Activated CD4-positive, alpha-beta memory T cell treated with anti-CD3 and anti-CD28 coated beads, Interleukin-2, amount 10 ng/mL, durations not matched to agents 7 days and 5 days (primary cell): ENCODE results near the gene PLEKHA6. TPM values are rescaled to one million over a fixed set of nuclear protein-coding genes. Genes with fewer than 3 reads are reported as not detected.

ENCODE experiments used
- CTCF ChIA-PET: fragments of 350-600 bp; sonication (Branson Sonifier 250); formaldehyde crosslinking; loops from one replicate; lab custom pipeline; 2021; ENCODE audit warnings: antibody characterized with exemption, inconsistent platforms; lab: Charles Lee
- POLR2A ChIA-PET: fragments of 350-600 bp; sonication (Branson Sonifier 250); formaldehyde crosslinking; loops from one replicate; lab custom pipeline; 2021; ENCODE audit warnings: antibody characterized with exemption; lab: Charles Lee
- DNase-seq: peaks from one replicate; pipeline ENCODE4 v3.0.0-alpha.2; 2020
- H3K27ac Mint-ChIP-seq: one replicate; pipeline ENCODE4 v1.8.0; 2021; ENCODE audit warnings: mild to moderate bottlenecking, mixed read lengths
- H3K27me3 Mint-ChIP-seq: one replicate; pipeline ENCODE4 v1.8.0; 2021; ENCODE audit warnings: mixed read lengths
- H3K36me3 Mint-ChIP-seq: one replicate; pipeline ENCODE4 v1.8.0; 2021; ENCODE audit warnings: low read depth, mixed read lengths
- H3K4me1 Mint-ChIP-seq: one replicate; pipeline ENCODE4 v1.8.0; 2021; ENCODE audit warnings: mixed read lengths
- H3K4me3 Mint-ChIP-seq: one replicate; pipeline ENCODE4 v1.8.0; 2021; ENCODE audit warnings: mild to moderate bottlenecking, mixed read lengths
- H3K9me3 Mint-ChIP-seq: one replicate; pipeline ENCODE4 v1.8.0; 2021; ENCODE audit warnings: mixed read lengths
- total RNA-seq, 2 experiments: library from RNA; stranded (reverse); gene quantifications; one replicate each; pipeline ENCODE4 v1.2.3, GENCODE V29; 2021

Gene PLEKHA6
- total RNA-seq, 2 experiments from 2014 or later: not detected

DNA sequence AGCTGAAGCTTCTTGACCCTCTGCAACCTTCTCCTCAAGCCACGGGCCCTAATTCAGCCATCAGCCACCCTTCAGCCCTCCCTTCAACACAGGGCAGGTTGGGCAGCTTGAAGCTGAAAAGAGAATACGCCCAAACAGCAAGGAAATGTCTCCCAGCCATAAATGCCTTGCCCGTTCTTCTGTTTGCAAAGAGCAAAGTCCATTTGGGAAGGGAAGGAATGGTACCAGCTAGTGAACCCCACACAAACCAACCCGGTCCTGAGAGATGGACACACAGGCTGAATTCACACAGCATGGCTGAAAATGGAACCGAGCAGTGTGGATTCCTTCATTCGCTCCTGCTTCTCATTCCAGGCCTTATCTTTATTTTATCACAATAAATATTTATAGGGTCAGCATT lies 11.5 kb downstream of the PLEKHA6 start:
- H3K9me3 Mint-ChIP-seq: no peaks in the 10 kb centered on the region
- H3K36me3 Mint-ChIP-seq: no peaks in the 10 kb centered on the region
- POLR2A ChIA-PET: no interaction called here
- no peak overlapping the region for H3K27ac Mint-ChIP-seq
- CTCF ChIA-PET: interaction anchor here (0.8 to 1.6 kb wide), 3 partner anchors 14 to 15 kb away, joined by 3 to 5 read pairs (median 4); no protein-coding TSS in a partner anchor
- no peak for DNase-seq
- no peaks in the 10 kb centered on the region for H3K4me1 Mint-ChIP-seq
- peaks cover 6% of the 10 kb centered on the region for H3K27me3 Mint-ChIP-seq
- no peak overlapping the region for H3K4me3 Mint-ChIP-seq

DNA sequence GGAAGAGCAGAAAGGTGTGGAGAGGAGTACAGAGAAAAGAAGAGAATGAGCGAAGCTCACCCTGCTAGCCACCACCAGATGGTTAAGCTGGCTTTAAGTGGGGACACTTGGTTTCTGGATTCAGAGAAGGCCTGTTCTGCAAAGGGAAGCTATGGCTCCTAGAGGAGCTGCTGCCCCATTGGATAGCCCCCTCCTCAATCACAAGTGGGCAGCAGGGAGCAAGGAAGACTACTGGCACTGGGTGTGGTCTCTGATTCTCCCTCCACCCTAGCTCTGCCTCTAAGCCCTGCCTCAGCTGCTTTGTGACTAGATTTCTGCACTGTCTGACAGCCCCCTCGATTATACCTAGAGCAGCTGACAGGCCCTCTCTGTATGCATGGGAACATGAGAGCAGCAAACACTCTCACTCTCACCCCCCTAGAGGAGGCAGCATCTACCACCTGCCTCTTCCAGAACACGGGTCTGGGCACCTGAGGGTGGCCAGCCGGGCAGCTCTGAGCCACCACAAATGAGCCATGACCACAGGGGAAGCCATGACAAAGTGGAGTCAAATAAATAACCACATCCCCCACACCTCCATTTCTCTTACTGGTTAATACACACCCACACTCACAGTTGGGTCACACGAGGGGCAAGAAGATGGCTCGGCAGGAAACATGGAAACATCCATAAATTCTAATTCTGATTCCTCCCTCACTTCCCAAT lies 13.6 kb downstream of the PLEKHA6 start:
- ChIA-PET CTCF (interaction anchor here (0.9 kb wide), 1 partner anchor 858 kb away, joined by 3 read pairs; no protein-coding TSS in a partner anchor), POLR2A (no interaction called here)
- Mint-ChIP-seq H3K36me3 (no peaks in the 10 kb centered on the region), H3K9me3 (no peaks in the 10 kb centered on the region), H3K4me3 (no peak overlapping the region), H3K27me3 (peaks cover 10% of the 10 kb centered on the region), H3K27ac (no peak overlapping the region), H3K4me1 (no peaks in the 10 kb centered on the region)
- no peak for DNase-seq

DNA sequence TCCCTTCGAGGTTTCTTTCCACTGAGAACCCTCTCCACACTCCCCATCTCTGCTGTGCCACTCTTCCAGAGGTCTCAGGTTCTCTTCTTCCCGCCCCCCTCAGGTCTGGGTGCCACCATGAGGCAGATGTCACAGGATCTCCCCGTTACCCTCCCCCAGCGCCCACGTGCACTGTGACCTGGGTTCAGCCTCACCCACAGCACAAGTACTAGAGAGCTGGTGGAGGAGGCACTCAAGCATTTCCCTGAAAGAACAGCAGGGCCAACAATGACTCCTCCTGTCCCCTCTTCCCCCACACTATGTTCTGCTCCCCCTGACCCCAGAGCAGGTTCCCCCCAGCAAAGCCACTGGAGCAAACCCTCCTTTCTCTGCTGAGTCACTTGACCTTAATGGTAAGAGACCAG lies 14.3 kb downstream of the PLEKHA6 start:
- H3K36me3 Mint-ChIP-seq: no peaks in the 10 kb centered on the region
- no peak overlapping the region for H3K4me3 Mint-ChIP-seq
- H3K9me3 Mint-ChIP-seq: no peaks in the 10 kb centered on the region
- CTCF ChIA-PET: interaction anchor here (0.9 kb wide), 1 partner anchor 858 kb away, joined by 3 read pairs; no protein-coding TSS in a partner anchor
- peaks cover 13% of the 10 kb centered on the region for H3K27me3 Mint-ChIP-seq
- H3K4me1 Mint-ChIP-seq: no peaks in the 10 kb centered on the region
- POLR2A ChIA-PET: no interaction called here
- peak overlapping the region; percentile 26 for H3K27ac Mint-ChIP-seq
- no peak for DNase-seq

DNA sequence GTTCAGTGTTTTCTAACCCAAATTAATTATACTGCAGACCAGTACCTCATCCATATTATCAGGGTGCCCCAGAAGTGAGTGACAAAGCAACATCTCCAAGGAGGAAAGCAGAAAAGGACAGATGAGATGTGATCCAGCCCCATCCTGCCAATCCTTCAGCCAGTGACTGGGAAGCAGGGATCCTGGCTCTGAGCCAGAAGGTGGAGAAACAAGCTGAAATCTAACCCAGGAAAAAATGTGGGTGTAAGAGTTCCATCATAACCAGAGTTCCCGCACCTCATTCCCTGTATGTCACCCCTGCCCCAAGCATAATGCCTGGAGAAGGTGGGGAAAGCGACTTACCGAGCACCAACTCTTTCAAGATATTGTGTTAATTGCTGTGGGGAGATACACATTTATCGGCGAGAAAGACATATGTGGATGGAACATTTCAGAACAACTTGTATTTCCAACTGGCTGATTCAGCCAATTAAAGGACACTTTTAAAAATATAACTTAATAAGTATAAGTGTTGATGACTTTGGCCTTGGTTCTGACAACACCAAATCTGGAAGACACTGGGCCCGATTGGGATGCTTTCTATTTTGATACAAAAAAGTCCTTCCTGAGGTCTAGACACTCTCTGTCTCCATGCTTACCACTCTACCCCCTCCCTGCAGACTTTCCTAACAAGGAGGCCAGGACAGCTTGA lies 14.9 kb downstream of the PLEKHA6 start:
- no peak overlapping the region for H3K27ac Mint-ChIP-seq
- ChIA-PET CTCF (no interaction called here), POLR2A (no interaction called here)
- H3K9me3 Mint-ChIP-seq: no peaks in the 10 kb centered on the region
- no peak for DNase-seq
- no peaks in the 10 kb centered on the region for H3K36me3 Mint-ChIP-seq
- H3K4me1 Mint-ChIP-seq: no peaks in the 10 kb centered on the region
- no peak overlapping the region for H3K4me3 Mint-ChIP-seq
- H3K27me3 Mint-ChIP-seq: peaks cover 15% of the 10 kb centered on the region

DNA sequence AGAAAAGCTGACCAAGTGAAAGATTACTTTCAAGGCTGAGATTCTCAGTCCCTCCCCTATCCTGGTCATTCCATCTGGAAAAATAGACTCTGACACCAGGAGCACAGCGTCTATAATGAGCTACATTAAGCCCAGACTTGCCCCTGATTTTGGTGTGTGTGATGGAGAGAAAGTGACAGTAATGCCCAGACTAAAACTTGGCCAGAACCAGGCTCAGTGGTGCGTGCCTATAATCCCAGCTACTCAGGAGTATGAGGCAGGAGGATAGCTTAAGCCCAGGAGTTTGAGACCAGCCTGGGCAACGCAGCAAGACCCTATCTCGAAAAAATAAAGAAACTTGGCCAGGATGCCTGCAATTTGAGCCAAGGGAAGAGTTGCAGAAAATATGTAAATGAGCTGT lies 15.9 kb downstream of the PLEKHA6 start:
- peaks cover 15% of the 10 kb centered on the region for H3K27me3 Mint-ChIP-seq
- H3K27ac Mint-ChIP-seq: no peak overlapping the region
- CTCF ChIA-PET: interaction anchor here (1.1 kb wide), 1 partner anchor 20 kb away, joined by 4 read pairs; no protein-coding TSS in a partner anchor

DNA sequence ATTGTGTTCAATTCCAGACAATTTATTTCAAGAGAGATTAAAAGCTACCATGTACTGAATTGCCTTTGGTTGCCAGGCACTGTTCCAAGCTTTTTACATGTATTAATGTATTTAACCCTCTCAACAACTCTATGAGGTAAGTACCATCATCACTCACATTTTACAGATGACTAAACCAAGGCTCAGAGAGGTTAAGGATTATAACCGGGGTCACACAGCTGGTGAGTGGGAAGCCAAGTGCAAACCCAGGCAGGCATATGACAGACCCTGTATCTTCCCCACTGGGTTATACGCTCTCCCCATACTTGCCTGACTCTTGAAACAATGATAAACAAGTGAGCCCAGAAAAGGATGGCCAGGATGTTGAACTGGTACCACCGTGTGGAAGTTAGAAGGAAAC lies 16.5 kb downstream of the PLEKHA6 start:
- Mint-ChIP-seq H3K9me3 (no peaks in the 10 kb centered on the region), H3K4me3 (no peak overlapping the region), H3K4me1 (no peaks in the 10 kb centered on the region), H3K27ac (no peak overlapping the region), H3K27me3 (peaks cover 18% of the 10 kb centered on the region), H3K36me3 (no peaks in the 10 kb centered on the region)
- ChIA-PET POLR2A (no interaction called here), CTCF (interaction anchor here (1.1 kb wide), 1 partner anchor 20 kb away, joined by 4 read pairs; no protein-coding TSS in a partner anchor)
- no peak for DNase-seq

More for the DNA sequence above, 15.9 kb downstream of the PLEKHA6 start:
- Mint-ChIP-seq H3K4me1 (no peaks in the 10 kb centered on the region), H3K4me3 (no peak overlapping the region), H3K36me3 (no peaks in the 10 kb centered on the region), H3K9me3 (no peaks in the 10 kb centered on the region)
- POLR2A ChIA-PET: no interaction called here
- DNase-seq: no peak

DNA sequence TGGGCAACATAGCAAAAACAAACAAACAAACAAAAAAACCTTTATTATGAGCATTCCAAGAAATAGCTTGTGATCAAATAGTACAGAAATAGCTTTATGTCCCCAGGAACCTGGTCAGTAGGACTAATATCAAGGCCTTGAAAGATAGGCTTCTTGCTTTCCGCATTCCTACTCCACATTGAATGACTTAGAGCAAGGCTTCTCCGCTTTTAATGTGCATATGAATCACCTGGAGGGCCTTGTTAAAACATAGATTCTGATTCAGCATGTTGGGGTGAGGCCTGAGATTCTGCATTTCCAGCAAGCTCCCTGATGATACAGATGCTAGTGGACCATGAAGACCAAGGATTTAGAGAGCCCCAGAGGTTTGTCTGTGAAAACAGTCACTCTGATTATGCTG lies 17.4 kb downstream of the PLEKHA6 start:
- no peaks in the 10 kb centered on the region for H3K4me1 Mint-ChIP-seq

DNA sequence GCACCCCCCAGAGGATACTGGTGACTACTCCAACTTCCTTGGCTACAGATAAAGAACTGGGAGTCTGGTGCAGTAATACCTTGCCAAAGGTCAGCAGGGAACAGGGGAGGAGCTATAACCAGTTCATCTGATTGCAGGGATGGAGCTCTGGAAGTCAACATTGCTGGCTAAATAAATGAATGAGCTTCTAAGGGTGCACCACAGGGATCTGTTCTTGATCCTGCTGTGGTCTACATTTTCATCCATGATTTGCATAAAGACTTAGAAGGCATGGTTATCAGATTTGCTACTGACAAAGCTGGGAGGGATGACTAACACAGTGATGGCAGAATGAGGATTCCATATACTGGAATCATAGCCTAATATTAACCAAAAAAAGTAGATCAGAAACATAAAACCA lies 18.3 kb downstream of the PLEKHA6 start:
- Mint-ChIP-seq H3K27me3 (peaks cover 20% of the 10 kb centered on the region), H3K4me3 (no peak overlapping the region), H3K36me3 (no peaks in the 10 kb centered on the region), H3K27ac (no peak overlapping the region), H3K4me1 (no peaks in the 10 kb centered on the region), H3K9me3 (no peaks in the 10 kb centered on the region)
- POLR2A ChIA-PET: no interaction called here
- DNase-seq: no peak
- CTCF ChIA-PET: interaction anchor here (1.0 to 1.8 kb wide), 2 partner anchors 22 to 57 kb away, joined by 3 to 6 read pairs; no protein-coding TSS in a partner anchor

More for the DNA sequence above, 17.4 kb downstream of the PLEKHA6 start:
- peaks cover 20% of the 10 kb centered on the region for H3K27me3 Mint-ChIP-seq
- no peaks in the 10 kb centered on the region for H3K9me3 Mint-ChIP-seq
- H3K36me3 Mint-ChIP-seq: no peaks in the 10 kb centered on the region
- no peak overlapping the region for H3K27ac Mint-ChIP-seq
- POLR2A ChIA-PET: no interaction called here
- H3K4me3 Mint-ChIP-seq: no peak overlapping the region
- CTCF ChIA-PET: interaction anchor here (1.0 to 1.8 kb wide), 2 partner anchors 21 to 56 kb away, joined by 3 to 6 read pairs; no protein-coding TSS in a partner anchor
- DNase-seq: no peak

DNA sequence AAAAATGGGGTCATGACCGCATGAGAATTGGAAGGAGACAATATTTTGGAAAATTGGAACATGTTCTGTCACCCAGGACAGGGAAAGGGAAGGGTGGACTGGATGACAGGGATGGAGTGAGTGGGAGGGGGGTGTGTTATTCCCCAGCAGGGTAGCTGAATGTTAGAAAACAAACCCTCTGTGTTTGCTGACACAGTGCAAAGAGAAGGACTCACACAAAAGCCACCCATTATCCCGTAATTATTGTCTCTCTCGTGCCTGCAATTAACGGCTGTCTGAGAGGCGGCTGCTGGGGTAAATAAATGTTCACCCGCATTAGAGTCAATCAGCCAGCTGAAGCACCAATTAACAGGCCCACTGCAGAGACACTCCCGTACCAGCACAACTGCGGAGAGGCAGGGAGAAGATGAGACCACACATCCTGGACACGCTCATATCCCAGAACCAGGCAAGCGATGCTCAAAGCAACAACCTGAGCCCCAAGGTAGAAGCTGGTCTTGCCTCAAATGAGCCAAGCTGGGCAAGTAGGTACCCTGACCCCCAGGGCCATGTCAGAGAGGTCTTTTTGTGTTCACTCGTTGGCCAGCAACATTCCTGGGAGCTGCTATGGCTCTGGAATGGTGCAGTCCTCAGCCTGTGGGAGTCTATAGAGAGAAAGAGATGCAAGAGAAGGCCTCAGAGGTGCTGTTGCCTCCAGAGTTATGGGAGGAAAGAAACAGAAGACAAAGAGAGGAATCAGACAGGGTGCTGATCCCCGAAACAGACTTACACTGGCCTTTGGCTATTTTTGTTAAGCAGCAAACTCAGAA lies 19.4 kb downstream of the PLEKHA6 start:
- H3K4me3 Mint-ChIP-seq: no peak overlapping the region
- H3K9me3 Mint-ChIP-seq: no peaks in the 10 kb centered on the region
- ChIA-PET POLR2A (no interaction called here), CTCF (interaction anchor here (1.1 kb wide), 1 partner anchor 16 kb away, joined by 3 read pairs; no protein-coding TSS in a partner anchor)
- H3K4me1 Mint-ChIP-seq: no peaks in the 10 kb centered on the region
- H3K27ac Mint-ChIP-seq: no peak overlapping the region
- no peak for DNase-seq
- no peaks in the 10 kb centered on the region for H3K36me3 Mint-ChIP-seq
- peaks cover 16% of the 10 kb centered on the region for H3K27me3 Mint-ChIP-seq

DNA sequence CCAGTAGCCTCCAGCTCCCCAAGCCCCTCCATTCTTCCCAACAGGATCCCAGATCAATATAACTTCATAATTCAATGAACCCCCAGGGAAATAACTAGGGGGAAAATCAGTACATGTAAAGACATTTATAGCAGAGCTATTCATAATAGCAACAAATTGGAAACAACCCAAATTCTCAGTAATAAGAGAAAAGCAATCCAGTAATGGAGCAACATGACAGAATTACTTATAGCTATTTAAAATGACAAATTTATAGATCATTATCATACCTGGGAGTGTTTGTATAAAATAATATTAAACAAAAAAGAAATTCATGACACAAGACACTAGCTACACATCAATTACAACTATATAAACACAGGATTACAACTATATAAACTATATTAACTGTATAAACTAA lies 20.2 kb downstream of the PLEKHA6 start:
- no peak overlapping the region for H3K4me3 Mint-ChIP-seq
- no peak for DNase-seq
- H3K27me3 Mint-ChIP-seq: peaks cover 16% of the 10 kb centered on the region
- CTCF ChIA-PET: interaction anchor here (1.1 kb wide), 1 partner anchor 15 kb away, joined by 3 read pairs; no protein-coding TSS in a partner anchor
- POLR2A ChIA-PET: no interaction called here
- H3K36me3 Mint-ChIP-seq: no peaks in the 10 kb centered on the region
- H3K4me1 Mint-ChIP-seq: no peaks in the 10 kb centered on the region
- H3K9me3 Mint-ChIP-seq: no peaks in the 10 kb centered on the region
- H3K27ac Mint-ChIP-seq: no peak overlapping the region

DNA sequence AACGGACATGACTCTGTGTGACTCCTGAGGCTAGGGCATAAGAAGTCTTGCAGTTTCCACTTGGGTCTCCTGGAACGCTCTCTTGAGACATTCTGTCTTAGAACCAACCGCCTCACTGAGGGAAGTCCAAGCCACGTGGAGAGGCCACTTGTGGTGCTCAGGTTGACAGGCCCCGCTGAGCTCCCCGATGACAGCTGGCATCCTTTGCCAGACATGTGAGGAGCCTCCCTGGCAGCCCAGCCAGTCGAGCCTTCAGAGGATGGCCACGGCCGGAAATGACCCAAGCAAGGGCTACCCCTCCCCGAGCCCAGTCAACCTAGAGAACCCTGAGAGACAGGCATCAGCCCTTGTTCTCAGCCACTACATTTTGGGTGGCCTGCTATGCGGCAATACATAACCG lies 20.7 kb downstream of the PLEKHA6 start:
- Mint-ChIP-seq H3K9me3 (no peaks in the 10 kb centered on the region), H3K27me3 (peaks cover 16% of the 10 kb centered on the region), H3K4me3 (no peak overlapping the region), H3K4me1 (no peaks in the 10 kb centered on the region), H3K36me3 (no peaks in the 10 kb centered on the region), H3K27ac (no peak overlapping the region)
- ChIA-PET POLR2A (no interaction called here), CTCF (interaction anchor here (1.1 kb wide), 1 partner anchor 15 kb away, joined by 3 read pairs; no protein-coding TSS in a partner anchor)
- no peak for DNase-seq

DNA sequence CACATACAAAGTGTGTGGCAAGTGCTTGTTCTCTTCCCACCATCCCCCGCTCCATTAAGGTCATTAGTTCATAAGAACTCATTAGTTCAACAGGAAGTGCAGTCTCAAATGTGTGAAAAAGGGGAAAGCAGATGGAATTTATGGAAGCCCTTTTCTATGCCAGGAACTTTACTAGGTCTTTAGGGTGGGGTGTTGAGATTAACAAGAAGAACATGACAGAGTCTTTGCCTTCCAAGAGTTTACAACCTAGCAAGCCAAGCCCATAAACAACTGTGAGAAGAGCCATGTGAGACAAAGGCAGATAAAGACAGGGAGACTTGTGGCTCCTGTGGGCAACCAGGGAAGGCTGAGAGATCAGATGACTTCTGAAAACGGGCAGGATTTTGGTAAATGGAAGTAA lies 21.4 kb downstream of the PLEKHA6 start:
- Mint-ChIP-seq H3K9me3 (no peaks in the 10 kb centered on the region), H3K4me3 (no peak overlapping the region), H3K27me3 (peaks cover 16% of the 10 kb centered on the region), H3K27ac (no peak overlapping the region), H3K36me3 (no peaks in the 10 kb centered on the region), H3K4me1 (no peaks in the 10 kb centered on the region)
- no peak for DNase-seq
- ChIA-PET POLR2A (no interaction called here), CTCF (no interaction called here)
